ENCODE data around the gene PCDHA3.

- TF ChIP-seq, protein P1, sequence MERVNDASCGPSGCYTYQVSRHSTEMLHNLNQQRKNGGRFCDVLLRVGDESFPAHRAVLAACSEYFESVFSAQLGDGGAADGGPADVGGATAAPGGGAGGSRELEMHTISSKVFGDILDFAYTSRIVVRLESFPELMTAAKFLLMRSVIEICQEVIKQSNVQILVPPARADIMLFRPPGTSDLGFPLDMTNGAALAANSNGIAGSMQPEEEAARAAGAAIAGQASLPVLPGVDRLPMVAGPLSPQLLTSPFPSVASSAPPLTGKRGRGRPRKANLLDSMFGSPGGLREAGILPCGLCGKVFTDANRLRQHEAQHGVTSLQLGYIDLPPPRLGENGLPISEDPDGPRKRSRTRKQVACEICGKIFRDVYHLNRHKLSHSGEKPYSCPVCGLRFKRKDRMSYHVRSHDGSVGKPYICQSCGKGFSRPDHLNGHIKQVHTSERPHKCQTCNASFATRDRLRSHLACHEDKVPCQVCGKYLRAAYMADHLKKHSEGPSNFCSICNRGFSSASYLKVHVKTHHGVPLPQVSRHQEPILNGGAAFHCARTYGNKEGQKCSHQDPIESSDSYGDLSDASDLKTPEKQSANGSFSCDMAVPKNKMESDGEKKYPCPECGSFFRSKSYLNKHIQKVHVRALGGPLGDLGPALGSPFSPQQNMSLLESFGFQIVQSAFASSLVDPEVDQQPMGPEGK (CRISPR knock-in tag; IDR thresholded peaks at IDR 0.05; ENCODE audit: borderline replicate concordance): no peak
- TF ChIP-seq ZNF565 (CRISPR knock-in tag; conservative IDR thresholded peaks at IDR 0.05; ENCODE audit: low read depth) (no peak), RARB (CRISPR knock-in tag; IDR thresholded peaks at IDR 0.05) (no peak), TCF4 (CRISPR knock-in tag; IDR thresholded peaks at IDR 0.05; ENCODE audit: borderline replicate concordance) (no peak)
- TF ChIP-seq, protein P2, sequence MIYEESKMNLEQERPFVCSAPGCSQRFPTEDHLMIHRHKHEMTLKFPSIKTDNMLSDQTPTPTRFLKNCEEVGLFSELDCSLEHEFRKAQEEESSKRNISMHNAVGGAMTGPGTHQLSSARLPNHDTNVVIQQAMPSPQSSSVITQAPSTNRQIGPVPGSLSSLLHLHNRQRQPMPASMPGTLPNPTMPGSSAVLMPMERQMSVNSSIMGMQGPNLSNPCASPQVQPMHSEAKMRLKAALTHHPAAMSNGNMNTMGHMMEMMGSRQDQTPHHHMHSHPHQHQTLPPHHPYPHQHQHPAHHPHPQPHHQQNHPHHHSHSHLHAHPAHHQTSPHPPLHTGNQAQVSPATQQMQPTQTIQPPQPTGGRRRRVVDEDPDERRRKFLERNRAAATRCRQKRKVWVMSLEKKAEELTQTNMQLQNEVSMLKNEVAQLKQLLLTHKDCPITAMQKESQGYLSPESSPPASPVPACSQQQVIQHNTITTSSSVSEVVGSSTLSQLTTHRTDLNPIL (CRISPR knock-in tag; IDR thresholded peaks at IDR 0.05; ENCODE audit: low read depth): no peak
- TF ChIP-seq, protein P3, sequence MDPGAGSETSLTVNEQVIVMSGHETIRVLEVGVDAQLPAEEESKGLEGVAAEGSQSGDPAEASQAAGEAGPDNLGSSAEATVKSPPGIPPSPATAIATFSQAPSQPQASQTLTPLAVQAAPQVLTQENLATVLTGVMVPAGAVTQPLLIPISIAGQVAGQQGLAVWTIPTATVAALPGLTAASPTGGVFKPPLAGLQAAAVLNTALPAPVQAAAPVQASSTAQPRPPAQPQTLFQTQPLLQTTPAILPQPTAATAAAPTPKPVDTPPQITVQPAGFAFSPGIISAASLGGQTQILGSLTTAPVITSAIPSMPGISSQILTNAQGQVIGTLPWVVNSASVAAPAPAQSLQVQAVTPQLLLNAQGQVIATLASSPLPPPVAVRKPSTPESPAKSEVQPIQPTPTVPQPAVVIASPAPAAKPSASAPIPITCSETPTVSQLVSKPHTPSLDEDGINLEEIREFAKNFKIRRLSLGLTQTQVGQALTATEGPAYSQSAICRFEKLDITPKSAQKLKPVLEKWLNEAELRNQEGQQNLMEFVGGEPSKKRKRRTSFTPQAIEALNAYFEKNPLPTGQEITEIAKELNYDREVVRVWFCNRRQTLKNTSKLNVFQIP (CRISPR knock-in tag; IDR thresholded peaks at IDR 0.05; ENCODE audit: borderline replicate concordance, low read depth): no peak
Measured at GRCh38 chr5:140821375-140822280, 20.8 kb downstream of the PCDHA3 start, which contains the start of gene PCDHA5.
